Occipital lobe (tissue), 2 donors: ENCODE results near the gene MIEF2. TPM values are rescaled to one million over a fixed set of nuclear protein-coding genes. Genes with fewer than 3 reads are reported as not detected.
A peak's percentile ranks its signal among the peaks of the same experiment; 100 is the strongest.
"Not testable (repeated sequence)": the region's sequence is repeated elsewhere in the genome, so short reads cannot be mapped to it uniquely, and the experiment has no call there.

Source experiments
- DNase-seq: peaks from one replicate; lab custom pipeline; 2025; lab: John Stamatoyannopoulos, UW
- total RNA-seq: library from RNA; depleted of rRNA; stranded (reverse); fragments of >200 nt; gene quantifications from one replicate; pipeline ENCODE4 v1.2.3, GENCODE V29; 2014

MIEF2 gene, protein sequence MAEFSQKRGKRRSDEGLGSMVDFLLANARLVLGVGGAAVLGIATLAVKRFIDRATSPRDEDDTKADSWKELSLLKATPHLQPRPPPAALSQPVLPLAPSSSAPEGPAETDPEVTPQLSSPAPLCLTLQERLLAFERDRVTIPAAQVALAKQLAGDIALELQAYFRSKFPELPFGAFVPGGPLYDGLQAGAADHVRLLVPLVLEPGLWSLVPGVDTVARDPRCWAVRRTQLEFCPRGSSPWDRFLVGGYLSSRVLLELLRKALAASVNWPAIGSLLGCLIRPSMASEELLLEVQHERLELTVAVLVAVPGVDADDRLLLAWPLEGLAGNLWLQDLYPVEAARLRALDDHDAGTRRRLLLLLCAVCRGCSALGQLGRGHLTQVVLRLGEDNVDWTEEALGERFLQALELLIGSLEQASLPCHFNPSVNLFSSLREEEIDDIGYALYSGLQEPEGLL
- 29.2 TPM for total RNA-seq

DNA sequence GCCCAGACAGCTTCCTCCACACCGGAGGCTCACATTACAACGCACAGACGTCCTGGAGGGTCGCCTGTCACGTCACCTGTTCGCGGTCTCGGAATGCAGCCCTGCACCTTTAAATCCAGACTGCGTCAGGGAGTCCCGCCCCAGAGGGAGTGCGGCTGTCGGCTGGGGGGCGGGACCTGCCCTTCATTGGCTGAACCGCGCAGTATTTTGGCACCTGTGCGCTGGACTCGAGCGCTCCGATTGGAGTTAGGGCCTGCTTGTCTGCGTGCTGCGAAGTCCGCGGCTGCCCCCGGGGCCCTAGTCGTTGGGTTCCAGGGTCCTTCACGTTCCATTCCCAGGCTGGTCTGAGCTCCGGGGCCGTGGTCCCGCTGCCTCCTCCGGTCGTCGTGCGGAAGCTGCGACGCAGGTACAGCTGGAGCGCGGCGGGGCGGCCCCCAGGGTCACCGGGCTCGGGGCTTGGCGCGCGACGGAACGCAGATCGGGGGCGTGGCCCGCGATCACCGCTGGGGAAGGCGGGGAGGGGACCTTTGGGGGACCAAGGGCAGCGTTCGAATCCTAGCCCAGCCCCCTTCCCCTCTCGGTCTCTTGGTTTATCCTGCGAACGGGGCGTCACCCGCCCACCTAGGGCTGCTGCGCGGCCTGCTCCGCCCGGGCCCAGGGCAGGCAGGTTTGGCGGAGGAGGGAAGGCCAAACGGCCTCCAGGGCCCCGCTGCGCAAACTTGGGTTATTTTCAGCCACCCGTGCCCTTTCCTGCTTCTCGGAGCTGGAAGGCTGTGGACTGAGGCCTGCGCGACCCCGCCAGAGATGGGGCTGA, at the start of gene MIEF2:
Gene MIEF2, plus strand, starts transcription at position 331 of the 814 bp plus-strand sequence. CDS start 2,059 bp downstream, outside the sequence.
- peak; percentile 94 for DNase-seq

DNA sequence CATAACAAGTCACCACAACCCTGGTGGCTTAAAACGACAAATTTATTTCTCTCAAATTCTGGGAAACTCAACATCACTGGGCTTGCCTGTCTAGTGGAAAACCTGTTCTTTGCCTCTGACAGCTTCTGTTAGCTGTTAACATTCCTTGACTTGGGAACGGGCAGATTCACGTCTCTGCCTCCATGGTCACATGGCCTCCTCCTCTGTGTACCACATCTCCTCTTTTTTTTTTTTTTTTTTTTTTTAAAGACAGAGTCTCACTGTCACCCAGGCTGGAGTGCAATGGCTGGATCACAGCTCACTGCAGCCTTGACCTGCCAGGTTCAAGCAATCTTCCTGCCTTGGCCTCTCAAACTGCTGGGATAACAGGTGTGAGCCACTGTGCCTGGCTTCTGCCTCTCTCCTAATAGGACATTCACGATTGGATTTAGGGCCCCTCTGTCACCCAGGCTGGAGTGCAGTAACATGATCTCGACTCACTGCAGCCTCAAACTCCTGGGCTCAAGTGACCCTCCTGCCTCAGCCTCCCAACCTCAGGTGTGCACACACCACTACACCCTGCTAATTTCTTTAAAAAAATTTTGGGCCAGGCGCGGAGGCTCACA, 46.7 kb upstream of the MIEF2 start:
- no peak for DNase-seq

DNA sequence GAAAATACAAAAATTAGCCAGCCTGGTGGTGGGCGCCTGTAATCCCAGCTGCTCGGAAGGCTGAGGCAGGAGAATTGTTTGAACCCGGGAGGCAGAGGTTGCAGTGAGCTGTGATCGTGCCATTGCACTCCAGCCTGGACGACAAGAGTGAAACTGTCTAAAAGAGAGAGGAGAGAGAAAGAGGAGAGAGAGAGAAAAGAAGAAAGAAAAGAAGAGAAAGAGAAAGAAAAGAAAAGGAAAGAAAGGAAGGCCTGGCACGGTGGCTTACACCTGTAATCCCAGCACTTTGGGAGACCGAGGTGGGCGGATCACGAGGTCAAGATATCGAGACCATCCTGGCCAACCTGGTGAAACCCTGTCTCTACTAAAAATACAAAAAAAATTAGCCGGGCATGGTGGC, 43.6 kb upstream of the MIEF2 start:
- not testable (repeated sequence) for DNase-seq

DNA sequence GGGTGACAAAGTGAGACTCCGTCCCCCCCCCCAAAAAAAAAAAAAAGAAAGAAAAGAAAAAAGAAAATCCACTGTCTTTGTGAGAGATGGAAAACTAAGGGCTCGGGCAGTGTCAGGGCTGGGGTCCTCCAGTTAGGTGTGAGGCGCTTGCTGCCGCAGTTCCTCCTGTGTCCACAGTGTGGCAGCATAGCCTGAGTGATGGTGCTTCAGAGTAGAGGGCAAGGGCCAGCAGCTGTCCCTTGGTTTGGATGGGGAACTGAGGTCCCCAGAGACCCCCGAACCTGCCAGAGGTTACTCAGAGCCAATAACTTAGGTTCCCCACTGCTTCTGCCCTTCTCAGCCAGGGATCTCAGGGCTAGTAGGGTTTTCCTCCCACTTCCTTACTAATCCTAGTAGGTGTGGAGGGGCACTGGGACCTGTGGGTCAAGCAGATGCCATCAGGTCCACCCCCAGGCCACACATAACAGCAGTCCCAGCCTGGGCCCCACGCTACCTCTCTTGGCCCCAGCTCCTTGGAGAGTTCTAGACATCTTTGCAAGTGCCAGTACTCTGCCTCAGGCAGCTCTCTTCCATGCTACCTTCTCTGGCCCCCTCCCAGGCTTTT, 42.9 kb upstream of the MIEF2 start:
- DNase-seq: peak; percentile 15

DNA sequence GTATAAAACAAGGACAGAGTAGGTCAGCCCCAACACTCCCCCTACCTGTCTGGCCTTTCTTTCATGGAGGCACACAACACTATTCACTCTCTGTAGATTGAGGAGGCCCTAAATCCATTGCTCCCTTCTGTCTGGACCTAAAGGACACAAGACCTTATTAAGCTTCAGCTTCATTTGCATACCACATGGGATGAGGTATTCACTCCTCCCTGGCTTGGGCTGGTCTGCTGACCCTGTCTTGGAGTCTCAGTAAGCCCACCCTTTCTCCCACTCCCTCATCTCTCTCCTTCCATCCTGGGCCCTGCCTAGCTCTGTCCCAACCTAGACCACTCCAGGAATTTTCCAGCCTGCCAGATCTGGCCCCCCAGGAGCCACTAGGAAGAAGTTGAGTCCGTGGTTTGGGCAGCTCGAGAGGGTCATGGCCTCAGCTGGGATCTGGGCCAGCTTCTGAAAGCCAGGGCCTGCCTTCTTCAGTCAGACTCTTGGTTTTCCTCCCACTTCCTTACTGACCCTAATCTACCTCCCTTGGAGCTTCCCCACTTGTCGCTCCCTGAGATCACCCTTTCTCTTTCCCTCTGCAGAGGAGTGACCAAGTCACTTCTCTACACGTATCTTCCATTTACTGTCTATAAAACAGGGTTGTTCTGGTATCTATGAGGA, 41.6 kb upstream of the MIEF2 start:
- no peak for DNase-seq

DNA sequence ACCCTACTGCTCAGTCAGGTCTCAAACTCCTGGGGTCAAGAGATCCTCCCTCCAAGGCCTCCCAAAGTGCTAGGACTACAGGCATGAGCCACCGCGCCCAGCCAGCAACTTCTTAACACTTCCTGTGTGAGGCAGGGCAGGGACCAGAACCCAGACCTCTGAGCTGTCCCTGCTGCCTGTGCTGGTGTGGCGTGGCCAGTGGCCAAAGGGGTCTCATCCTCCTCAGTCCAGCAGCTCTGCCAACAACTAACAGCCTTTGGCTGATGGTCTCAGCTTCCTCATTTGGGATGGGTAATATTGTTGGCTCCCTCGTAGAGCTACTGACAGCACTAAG, 36.4 kb upstream of the MIEF2 start:
- DNase-seq: no peak

DNA sequence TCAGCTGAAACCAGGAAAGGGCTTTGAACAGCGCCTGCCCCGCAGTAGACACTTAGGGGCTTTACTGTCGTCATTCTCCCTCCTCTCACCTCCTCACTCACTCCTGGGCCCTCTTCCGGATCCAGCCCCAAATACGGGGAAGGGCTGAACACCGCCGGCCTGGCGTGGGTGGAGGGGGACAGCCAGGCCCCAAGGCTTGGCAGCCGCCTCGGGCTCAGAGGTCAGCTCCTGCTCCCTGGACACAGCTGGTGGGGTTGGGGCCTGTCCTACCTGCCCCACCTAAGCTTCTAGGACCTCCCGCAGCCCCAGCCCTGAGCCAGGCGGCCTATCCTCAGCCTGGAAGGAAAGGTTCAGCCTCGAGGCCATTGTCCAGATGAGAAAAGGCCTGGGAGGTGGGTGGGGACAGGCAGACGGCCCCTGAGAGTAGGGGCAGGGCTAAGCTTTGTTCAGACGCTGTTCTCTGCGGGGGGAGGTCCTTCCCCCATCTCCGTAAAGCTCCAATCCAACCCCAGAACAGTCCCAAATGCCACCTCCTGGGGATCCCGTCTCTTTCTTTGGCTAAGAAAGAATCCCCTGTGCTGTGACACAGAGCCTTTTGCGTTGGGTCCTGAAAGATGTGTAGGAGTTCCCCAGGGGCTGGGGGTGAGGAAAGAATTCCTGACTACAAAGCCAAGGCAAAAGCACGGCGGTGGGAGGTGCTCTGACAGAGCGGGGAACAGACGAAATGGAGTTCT, 35.9 kb upstream of the MIEF2 start:
- DNase-seq: no peak

DNA sequence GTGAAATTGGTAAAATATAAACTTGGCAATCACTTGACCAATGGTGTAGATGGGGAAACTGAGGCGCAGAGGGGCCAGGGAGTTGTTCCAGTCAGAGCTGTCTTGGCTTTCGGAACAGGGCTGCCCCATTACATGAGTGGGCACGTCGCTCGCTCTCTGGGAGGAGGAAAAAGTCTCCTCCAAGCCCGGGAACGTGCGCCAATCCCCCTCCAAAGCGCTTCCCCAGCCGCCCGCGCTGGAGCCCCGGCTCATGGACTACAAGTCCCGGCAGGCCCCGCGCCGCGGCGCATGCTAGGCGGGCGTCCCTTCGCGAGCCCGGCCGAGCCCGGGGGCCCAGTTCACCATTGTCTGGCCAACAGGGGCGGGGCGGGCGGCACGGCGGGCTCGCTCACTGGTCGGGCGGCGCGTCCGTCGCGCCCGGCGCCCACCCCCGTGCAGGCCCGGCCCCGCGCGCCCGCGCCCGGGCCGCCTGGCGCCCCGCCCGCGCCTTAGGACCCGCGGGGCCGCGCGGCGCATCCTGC, 35.3 kb upstream of the MIEF2 start, which contains the start of gene LLGL1:
Gene LLGL1, plus strand, starts transcription at position 515 of the 521 bp plus-strand sequence. CDS start 48 bp downstream, outside the sequence.
- peak; percentile 96 for DNase-seq

DNA sequence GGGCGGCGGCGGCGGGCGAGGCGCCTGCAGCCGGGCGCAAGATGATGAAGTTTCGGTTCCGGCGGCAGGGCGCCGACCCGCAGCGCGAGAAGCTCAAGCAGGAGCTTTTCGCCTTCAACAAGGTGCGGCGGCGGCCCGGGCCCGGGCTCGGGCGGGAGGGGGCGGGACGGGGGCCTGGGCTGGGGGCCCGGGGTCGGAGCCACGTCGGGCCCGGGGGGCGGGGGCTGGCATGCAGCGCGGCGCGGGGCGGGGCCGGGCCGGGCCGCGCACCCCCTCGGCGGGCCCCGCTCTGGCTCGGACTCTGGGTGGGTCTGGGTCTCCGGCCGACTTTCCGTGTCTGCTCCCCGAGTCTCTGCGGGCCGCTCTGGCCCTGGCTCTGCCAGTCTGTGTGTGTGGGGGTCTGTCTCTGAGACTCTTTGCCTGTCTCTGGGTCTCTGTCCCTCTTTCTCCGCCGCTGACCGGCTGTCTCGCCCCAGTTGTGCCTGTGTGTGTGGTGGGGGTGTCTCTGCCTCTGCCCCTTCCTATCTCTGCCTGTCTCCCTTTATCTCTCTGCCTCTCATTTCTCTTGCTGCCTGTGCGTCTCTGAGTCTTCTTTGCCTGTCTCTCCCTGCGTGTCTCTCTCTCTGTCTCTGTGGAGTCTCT, 34.7 kb upstream of the MIEF2 start:
- DNase-seq: no peak

DNA sequence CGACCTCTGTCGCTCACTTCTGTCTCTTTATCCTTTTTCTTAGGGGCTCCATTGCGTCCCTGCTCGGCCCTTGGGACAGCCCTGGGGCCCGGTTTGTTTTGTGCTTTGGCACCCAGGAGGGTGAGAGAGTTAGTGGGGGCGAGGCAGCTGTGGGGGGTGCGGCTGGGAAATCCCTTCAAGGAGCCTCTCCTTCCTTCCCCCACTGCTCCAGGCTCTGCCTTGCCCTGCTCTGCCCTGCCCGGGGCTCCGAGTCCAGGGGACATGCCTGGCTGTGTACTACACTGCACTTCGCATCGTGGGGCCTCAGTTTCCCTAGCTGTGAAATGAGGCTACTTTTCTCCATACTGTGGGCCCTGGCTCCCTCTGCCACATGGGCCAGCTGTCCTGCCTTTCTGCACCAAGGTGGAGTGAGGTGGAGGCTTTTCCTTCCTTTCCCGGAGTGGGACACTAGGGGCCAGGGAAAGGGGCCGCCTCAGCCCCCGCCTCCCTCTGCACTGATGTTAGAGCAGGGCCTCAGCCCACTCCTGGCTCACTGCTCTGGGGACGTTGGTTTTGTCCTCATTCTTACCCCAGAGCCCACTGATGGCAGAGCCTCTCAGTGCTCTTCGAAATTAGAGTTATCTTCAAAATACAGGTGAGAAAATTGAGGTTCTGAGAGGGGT, 34.0 kb upstream of the MIEF2 start:
- DNase-seq: no peak

DNA sequence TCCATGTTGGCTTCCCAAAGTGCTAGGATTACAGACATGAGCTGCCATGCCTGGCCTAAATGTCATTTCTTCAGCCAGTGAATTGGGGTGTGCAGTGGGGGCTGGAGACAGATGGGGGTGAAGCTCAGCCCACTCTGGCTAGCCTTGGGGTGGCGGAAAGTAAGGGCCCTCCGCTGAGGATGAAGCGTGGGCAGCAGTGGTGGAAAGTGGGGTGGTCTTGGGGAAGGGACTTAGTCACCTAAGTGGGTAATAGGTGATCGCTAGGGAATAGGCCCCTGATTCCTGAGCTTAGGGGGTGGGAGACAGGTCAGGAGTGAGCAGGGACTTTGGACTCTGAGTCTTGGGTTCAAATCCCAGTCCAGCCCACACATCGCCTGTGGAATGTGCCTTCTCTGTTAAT, 32.8 kb upstream of the MIEF2 start:
- no peak for DNase-seq

DNA sequence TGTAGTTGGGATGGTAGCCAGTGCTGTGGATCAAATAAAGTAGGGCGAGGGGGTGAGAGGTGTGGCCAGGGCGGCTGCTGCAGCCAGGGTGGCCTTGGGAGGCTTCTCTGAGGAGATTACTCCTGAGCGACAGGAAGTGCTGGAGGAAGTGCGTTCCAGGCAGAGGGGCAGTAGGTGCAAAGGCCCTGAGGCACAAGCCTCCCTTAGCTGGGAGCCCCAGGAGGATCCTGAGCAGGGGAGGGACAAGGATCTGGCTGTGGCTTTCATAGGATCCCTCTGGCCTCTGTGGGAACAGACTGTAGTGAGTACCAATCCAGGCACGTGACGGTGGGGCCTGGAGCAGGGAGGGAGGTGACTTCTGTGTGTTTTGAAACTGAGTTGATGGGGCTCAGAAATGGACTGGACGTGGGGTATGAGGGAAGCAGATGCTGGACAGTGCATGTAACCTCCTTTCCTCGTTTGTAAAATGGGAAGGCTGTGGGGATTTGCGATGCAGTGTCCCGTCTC, 32.2 kb upstream of the MIEF2 start:
- DNase-seq: no peak

DNA sequence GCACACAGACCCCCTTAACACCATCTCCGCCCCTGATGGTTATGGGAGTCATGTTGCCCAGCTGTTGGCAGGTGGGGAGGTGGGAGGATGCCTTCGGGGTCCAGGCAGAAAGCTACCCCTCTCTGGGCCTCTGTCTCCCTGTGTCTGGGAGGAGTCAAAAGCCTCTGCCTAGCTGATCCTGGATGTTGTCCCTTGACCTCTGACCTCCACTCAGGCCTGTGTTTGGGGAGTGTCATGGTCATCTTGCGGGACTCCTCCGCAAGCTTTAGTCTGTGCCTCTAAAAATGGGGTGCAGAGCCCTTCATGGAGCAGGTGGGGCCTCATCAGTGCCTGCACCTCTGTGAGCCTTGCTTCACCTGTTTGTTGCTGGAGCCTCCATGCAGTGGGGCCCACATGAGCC, 31.2 kb upstream of the MIEF2 start:
- no peak for DNase-seq

DNA sequence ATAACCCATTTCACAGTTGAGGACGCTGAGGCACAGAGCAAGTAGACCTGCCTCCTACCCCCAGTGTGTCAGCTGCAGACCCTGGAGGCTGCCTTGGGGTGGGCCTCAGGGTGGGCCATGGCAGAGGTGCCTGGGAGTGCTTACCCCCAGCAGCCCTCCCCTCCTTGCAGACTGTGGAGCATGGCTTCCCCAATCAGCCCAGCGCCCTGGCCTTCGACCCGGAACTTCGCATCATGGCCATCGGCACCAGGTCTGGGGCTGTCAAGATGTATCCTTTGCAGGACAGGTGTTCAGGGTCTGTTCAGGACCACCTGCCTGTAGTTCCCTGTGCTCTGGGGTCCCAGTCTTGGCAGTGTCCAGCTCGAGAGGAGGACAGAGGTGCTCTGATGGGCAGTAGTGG, 30.7 kb upstream of the MIEF2 start:
- DNase-seq: no peak

DNA sequence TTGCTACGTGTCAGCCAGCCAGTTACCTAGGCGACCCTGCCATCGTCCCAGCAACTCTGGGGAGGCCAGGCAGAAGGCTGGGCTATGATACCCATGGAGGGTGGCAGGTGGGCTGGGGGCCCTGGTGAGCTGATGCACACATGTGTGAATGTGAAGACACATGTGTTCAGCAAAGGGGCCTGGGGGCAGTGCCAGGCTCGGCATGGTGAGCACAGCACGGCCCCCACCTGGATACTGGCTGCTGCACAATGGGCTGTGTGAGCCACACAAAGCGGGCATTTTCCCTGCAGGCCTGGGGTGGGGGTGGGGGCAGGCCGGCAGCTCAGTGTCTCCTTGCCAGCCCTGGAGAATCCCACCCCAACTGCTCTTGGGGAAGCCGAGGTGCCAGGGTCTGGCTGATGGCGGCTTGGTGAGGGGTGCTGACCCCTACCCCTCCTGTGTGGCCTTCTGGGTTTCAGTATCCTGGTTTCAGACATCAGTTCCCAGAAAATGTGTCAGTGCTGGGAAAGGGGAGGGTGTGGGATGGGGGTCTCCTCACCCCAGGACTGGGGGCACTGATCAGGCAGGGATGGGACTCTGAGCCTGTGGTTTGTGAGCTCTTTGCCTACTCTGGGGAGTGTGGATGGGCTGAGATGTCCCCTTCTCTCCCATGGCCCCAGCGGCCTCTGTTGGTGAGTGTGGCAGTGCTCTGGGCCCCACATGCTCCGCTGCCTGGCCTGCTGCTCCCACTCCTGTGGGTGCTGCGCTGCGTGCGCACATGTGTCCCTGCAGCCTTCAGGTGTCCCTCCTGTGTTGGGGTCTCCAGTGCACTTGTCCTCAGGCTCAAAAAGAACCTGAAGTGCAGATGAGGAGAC, 29.9 kb upstream of the MIEF2 start:
- DNase-seq: peak; percentile 45

DNA sequence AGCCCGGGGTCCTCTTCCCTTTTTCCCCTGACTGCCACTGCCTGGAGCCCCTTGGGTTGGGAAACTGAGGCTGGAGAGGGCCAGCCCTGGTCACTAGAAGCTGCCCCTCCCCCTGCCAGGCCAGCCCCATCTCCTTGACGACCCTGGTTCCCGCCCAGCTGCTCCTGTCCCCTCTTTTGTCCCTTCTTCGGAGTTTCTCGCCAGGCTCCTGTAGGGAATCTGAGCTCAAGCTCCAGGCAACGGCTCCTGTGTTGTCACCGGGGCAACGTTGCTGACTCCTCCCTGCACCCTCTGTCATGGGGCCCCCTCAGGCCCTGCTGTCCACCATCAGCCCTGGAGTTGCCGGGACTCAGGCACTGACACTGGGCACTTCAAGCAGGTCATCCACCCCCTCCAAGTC, 29.3 kb upstream of the MIEF2 start:
- DNase-seq: no peak

DNA sequence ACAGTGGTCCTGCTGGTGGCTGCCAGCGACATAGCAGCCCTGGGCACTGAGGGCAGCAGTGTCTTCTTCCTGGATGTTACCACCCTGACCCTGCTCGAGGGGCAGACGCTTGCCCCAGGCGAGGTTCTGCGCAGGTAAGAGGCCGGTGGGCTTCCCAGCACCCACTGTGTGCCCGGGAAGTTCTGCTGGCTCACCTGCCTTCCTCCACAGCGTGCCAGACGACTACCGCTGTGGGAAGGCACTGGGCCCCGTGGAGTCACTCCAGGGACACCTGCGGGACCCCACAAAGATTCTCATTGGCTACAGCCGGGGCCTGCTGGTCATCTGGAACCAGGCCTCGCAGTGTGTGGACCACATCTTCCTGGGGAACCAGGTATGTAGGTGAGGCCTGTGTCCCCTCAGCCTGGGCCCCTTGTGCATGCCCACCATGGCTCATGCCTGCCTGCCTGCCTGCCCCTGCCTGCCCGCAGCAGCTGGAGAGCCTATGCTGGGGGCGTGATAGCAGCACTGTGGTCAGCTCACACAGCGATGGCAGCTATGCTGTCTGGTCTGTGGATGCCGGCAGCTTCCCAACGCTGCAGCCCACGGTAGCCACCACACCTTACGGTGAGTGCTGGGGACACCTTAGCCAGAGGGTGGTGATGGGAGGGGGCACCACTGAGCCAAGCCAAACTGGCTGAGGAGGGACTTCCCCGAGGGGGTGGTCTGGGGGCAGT, 26.5 kb upstream of the MIEF2 start:
- DNase-seq: no peak
